T-cell (primary cell): ENCODE data around the gene P2RY12. TPM values are rescaled to one million over a fixed set of nuclear protein-coding genes. Genes with fewer than 3 reads are reported as not detected.

Experiments used
- ATAC-seq, 4 experiments: fragments of 200-7000 bp in 3 of 4; fragments of 150-1000 bp in 1 of 4; cut with Tn5 transposase; replicated peaks in 1 of 4; 1 replicate in 3 of 4; 2 replicates in 1 of 4; pipeline ENCODE4 v1.10.0; 2021; ENCODE audit warnings: moderate library complexity in 3 of 4, mild to moderate bottlenecking in 2 of 4, moderate number of reproducible peaks in 1 of 4
- CTCF ChIA-PET, 2 donors: fragments of 300-600 bp; sonication (Branson Sonifier 250); formaldehyde crosslinking; loops; one replicate each; lab custom pipeline; 2022; ENCODE audit warnings: antibody characterized with exemption in 2 of 2; lab: Charles Lee
- POLR2A ChIA-PET, 2 donors: fragments of 300-600 bp; sonication (Branson Sonifier 250); formaldehyde crosslinking; loops; one replicate each; lab custom pipeline; 2022; ENCODE audit warnings: antibody characterized with exemption in 2 of 2; lab: Charles Lee
- DNase-seq, 35 experiments: peaks; one replicate each; pipeline versions ENCODE4 v3.0.0 to v3.0.0-alpha.2; 2013 to 2023
- H3K27ac ChIP-seq: one replicate; pipeline ENCODE4 v1.5.1; 2013; ENCODE audit warnings: low read length
- H3K27me3 ChIP-seq, 2 experiments: replicated peaks in 1 of 2; 1 replicate in 1 of 2; 2 replicates in 1 of 2; pipeline versions ENCODE4 v1.6.1 to v1.7.0; 2013; ENCODE audit warnings: low read length in 1 of 2, mixed read lengths in 1 of 2; ENCODE audit not compliant: control insufficient read depth in 2 of 2, insufficient read depth in 2 of 2; ENCODE audit errors: extremely low read depth in 1 of 2
- H3K36me3 ChIP-seq, 2 donors: 1 replicate in 1 of 2; 2 replicates in 1 of 2; pipeline versions ENCODE4 v1.6.1 to v1.7.0; 2013; ENCODE audit warnings: low read length in 1 of 2; ENCODE audit not compliant: control insufficient read depth in 2 of 2, insufficient read depth in 1 of 2; ENCODE audit errors: extremely low read depth in 1 of 2
- H3K4me1 ChIP-seq, 2 experiments: 1 replicate in 1 of 2; 2 replicates in 1 of 2; pipeline versions ENCODE4 v1.6.1 to v1.7.0; 2013; ENCODE audit warnings: low read length in 2 of 2, mixed read lengths in 1 of 2; ENCODE audit not compliant: insufficient read depth in 2 of 2, control insufficient read depth in 1 of 2; ENCODE audit errors: extremely low read depth in 1 of 2
- H3K4me3 ChIP-seq, 2 donors: 1 replicate in 1 of 2; 2 replicates in 1 of 2; pipeline versions ENCODE4 v1.5.1 to v1.7.0; 2013; ENCODE audit warnings: mild to moderate bottlenecking in 2 of 2, low read length in 1 of 2, moderate library complexity in 1 of 2; ENCODE audit not compliant: control insufficient read depth in 1 of 2; ENCODE audit errors: extremely low read depth in 1 of 2
- H3K9me3 ChIP-seq: 2 replicates; pipeline ENCODE4 v1.7.0; 2013
- H3K27ac Mint-ChIP-seq, 2 donors: one replicate each; pipeline ENCODE4 v1.8.0; 2020 to 2021; ENCODE audit warnings: mild to moderate bottlenecking in 2 of 2, mixed read lengths in 2 of 2
- H3K27me3 Mint-ChIP-seq, 2 donors: one replicate each; pipeline ENCODE4 v1.8.0; 2021 to 2022; ENCODE audit warnings: mixed read lengths in 2 of 2
- H3K36me3 Mint-ChIP-seq: one replicate; pipeline ENCODE4 v1.8.0; 2021; ENCODE audit warnings: mixed read lengths
- H3K4me1 Mint-ChIP-seq, 3 donors: one replicate each; pipeline ENCODE4 v1.8.0; 2020 to 2022; ENCODE audit warnings: mixed read lengths in 3 of 3, mild to moderate bottlenecking in 1 of 3
- H3K4me3 Mint-ChIP-seq, 3 donors: one replicate each; pipeline ENCODE4 v1.8.0; 2020 to 2022; ENCODE audit warnings: mild to moderate bottlenecking in 3 of 3, mixed read lengths in 3 of 3, moderate library complexity in 3 of 3
- H3K9me3 Mint-ChIP-seq, 3 donors: one replicate each; pipeline ENCODE4 v1.8.0; 2020 to 2022; ENCODE audit warnings: mixed read lengths in 3 of 3
- WGBS: methylation state at CpG from one replicate; pipeline ENCODE4 v1.1.5; 2013; ENCODE audit warnings: missing lambda C conversion rate; ENCODE audit not compliant: insufficient coverage; 5-methylcytosine and 5-hydroxymethylcytosine counted together
- total RNA-seq, 35 experiments: library from RNA in 6 of 35; stranded (reverse) in 6 of 35; fragments of 120-200 nt in 1 of 35; gene quantifications; one replicate each; pipeline versions ENCODE4 v1.2.1 to v1.2.4 and lab custom pipeline; 2013 to 2026

Gene P2RY12
- total RNA-seq, 5 donors from 2014 or later (not counting 1 experiment from before 2014, with no cell fraction given): 0.51 TPM; not detected in 4

DNA sequence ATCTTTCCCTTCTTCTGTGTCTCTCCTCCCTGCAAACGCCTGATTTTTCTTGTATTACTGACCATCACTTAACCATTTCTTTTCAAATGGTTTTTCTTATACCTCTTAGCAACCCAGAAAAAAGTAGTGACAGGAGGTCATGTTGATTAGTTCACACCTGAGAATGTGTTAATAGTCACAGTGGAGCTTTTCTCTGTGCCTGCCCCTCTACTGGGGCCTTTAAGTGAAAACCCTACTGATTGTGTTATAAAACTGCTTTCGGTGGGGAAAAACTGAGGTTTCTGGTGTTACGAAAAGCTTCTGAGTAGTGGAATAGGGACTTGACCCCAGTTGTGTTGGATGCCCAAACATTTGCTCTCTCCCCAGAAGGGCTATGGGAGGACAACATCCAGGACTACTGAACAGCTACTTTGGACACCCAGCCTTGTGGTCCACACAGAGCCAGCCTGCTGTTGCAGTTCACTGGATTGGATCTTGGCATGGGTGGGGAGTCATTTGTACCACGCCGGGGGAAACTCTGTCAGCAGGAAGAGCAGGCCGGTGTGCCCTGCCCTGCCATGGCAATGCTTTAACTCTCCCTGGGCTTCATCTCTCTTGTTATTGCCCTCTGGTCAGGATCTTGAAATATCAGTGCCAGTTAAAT, 78.3 kb downstream of the P2RY12 start:
- H3K27me3 ChIP-seq: no peaks in the 10 kb centered on the region
- CTCF ChIA-PET: no interaction called here
- no peaks in the 10 kb centered on the region for H3K9me3 ChIP-seq
- H3K27ac Mint-ChIP-seq: no peak overlapping the region
- DNase-seq (no peak), ATAC-seq (no peak)
- no peak overlapping the region for H3K4me3 Mint-ChIP-seq
- H3K27me3 Mint-ChIP-seq: peaks cover 11 to 12% of the 10 kb centered on the region in 2 donors
- no peaks in the 10 kb centered on the region for H3K36me3 ChIP-seq
- 100% methylated on average over 3 of the region's 6 CpGs for WGBS
- no peaks in the 10 kb centered on the region for H3K36me3 Mint-ChIP-seq
- no peak overlapping the region for H3K4me3 ChIP-seq
- peaks cover 0 to 16% (median 8%) of the 10 kb centered on the region in 3 donors for H3K4me1 Mint-ChIP-seq
- no peaks in the 10 kb centered on the region for H3K9me3 Mint-ChIP-seq
- no peak overlapping the region for H3K27ac ChIP-seq
- H3K4me1 ChIP-seq: no peaks in the 10 kb centered on the region
- POLR2A ChIA-PET: no interaction called here

DNA sequence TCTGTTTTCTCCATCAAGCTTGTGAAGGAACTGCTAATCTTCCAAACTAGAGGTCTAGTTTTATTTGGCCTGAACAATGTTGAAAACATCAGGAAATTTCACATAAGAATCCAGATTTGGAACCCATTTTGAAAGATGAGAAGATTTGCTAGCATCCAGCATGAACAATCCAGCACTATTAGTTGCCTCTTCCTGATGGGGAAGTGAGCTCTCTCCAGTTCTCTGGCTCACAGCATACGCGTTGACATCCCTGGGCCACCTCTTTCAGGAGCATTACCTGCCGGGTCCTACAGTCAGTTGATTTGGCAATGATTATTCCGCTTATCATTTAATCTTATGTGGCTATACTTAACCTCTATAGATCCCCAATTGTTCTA, 78.8 kb downstream of the P2RY12 start:
- H3K4me3 Mint-ChIP-seq: no peak overlapping the region
- no peaks in the 10 kb centered on the region for H3K36me3 Mint-ChIP-seq
- peaks cover 11 to 14% of the 10 kb centered on the region in 2 donors for H3K27me3 Mint-ChIP-seq
- CTCF ChIA-PET: no interaction called here
- Histone ChIP-seq H3K27me3 (no peaks in the 10 kb centered on the region), H3K27ac (no peak overlapping the region), H3K36me3 (no peaks in the 10 kb centered on the region), H3K4me3 (no peak overlapping the region), H3K4me1 (no peaks in the 10 kb centered on the region), H3K9me3 (no peaks in the 10 kb centered on the region)
- no peak for ATAC-seq
- H3K9me3 Mint-ChIP-seq: no peaks in the 10 kb centered on the region
- DNase-seq: no peak
- POLR2A ChIA-PET: no interaction called here
- no peak overlapping the region for H3K27ac Mint-ChIP-seq
- WGBS: no CpG with 5 or more reads among the region's 4 CpGs
- peaks cover 0 to 16% (median 8%) of the 10 kb centered on the region in 3 donors for H3K4me1 Mint-ChIP-seq

DNA sequence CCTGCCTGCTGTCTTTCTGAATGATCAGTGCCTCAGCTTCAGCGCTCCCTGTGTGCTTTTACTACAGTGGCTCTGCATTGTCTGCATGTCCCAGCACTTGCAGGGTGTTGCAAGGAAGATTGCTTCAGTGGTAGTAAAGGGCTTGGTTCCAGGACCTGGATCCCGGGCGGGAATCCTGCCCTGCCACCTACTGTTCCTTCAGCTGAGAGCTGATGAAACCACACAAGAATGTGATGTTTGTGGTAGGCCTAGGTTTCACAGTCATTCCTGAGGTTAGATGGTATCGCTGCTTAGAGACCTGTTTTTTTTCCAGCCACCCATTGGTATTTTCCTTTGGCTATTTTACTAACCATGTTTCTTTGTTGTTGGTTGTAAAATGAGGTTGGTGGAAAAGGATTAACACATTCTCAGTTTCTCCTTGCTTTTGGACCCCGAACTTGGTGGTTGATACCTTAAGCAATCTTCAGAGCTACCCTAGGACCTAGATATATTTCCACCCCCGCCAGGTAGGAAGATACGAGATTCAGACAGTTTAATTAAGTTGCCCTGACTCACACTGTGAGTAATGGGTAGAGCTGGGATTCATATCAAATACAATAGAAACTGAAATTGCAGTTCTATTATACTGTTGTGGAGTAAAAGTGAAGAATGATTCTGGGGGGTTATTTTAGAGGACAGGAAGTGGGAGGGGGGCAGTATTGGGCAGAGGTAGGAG, 79.3 kb downstream of the P2RY12 start:
- Mint-ChIP-seq H3K4me1 (peaks cover 0 to 16% (median 8%) of the 10 kb centered on the region in 3 donors), H3K27me3 (peaks cover 11 to 17% of the 10 kb centered on the region in 2 donors), H3K9me3 (no peaks in the 10 kb centered on the region), H3K4me3 (no peak overlapping the region), H3K27ac (no peak overlapping the region), H3K36me3 (no peaks in the 10 kb centered on the region)
- no peak overlapping the region for H3K4me3 ChIP-seq
- WGBS: 100% methylated on average over 1 of the region's 7 CpGs
- ATAC-seq: peak in 1 of 4 experiments; percentile 31
- CTCF ChIA-PET: interaction anchor here in 1 of 2 donors (0.8 kb wide), 1 partner anchor 14 kb away, joined by 3 read pairs; no protein-coding TSS in a partner anchor
- no peaks in the 10 kb centered on the region for H3K27me3 ChIP-seq
- no peaks in the 10 kb centered on the region for H3K36me3 ChIP-seq
- POLR2A ChIA-PET: interaction anchor here in 1 of 2 donors (0.6 kb wide), 1 partner anchor 37 kb away, joined by 3 read pairs; no protein-coding TSS in a partner anchor
- no peaks in the 10 kb centered on the region for H3K9me3 ChIP-seq
- no peak overlapping the region for H3K27ac ChIP-seq
- H3K4me1 ChIP-seq: no peaks in the 10 kb centered on the region
- no peak for DNase-seq

DNA sequence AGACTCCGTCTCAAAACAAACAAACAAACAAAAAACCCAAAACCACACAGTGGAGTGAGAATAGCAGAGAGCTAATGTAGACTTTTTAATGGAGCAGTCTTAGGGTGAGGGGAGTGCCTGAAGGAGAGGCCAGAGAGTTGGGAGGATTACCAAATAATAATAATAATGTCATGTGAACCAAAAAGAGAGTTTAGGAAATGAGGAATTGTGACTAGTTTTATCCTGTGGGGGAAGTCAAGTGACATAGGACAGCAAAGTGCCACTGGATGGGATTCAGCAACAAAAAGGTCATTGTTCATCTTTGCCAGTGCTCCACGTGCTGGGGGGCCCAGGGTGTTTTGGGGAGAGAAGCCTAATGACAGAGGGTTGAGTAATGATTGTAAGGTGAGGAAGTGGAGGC, 80.8 kb downstream of the P2RY12 start:
- no peak for DNase-seq
- H3K27ac Mint-ChIP-seq: no peak overlapping the region
- no peaks in the 10 kb centered on the region for H3K9me3 Mint-ChIP-seq
- ATAC-seq: no peak
- Histone ChIP-seq H3K4me3 (no peak overlapping the region), H3K9me3 (no peaks in the 10 kb centered on the region), H3K27ac (no peak overlapping the region), H3K4me1 (no peaks in the 10 kb centered on the region), H3K27me3 (no peaks in the 10 kb centered on the region), H3K36me3 (no peaks in the 10 kb centered on the region)
- H3K36me3 Mint-ChIP-seq: no peaks in the 10 kb centered on the region
- H3K4me1 Mint-ChIP-seq: peaks cover 0 to 16% (median 8%) of the 10 kb centered on the region in 3 donors
- 71% methylated on average over 1 of the region's 2 CpGs for WGBS
- H3K4me3 Mint-ChIP-seq: no peak overlapping the region
- H3K27me3 Mint-ChIP-seq: peaks cover 14 to 21% of the 10 kb centered on the region in 2 donors
- ChIA-PET POLR2A (no interaction called here), CTCF (no interaction called here)

DNA sequence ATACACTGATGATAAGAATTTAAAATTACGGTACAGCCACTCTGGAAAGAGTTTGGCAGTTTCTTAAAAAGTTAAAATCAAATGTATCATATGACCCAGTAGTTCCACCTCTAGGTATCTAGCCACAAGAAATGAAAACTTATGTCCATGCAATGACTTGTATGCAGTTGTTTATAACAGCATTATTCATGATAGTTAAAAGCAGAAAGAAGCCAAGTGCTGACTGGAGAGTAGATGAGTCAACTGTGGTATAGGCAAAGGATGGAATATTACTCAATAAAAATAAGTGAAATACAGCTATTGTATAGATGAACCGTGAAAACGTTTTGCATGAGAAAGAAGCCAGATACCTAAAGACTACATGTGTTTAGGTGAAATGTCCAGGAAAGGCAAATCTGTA, 82.8 kb downstream of the P2RY12 start:
- H3K27ac ChIP-seq: no peak overlapping the region
- Mint-ChIP-seq H3K36me3 (no peaks in the 10 kb centered on the region), H3K27ac (no peak overlapping the region), H3K4me1 (peaks cover 0 to 16% (median 8%) of the 10 kb centered on the region in 3 donors), H3K27me3 (peaks cover 18 to 21% of the 10 kb centered on the region in 2 donors), H3K4me3 (no peak overlapping the region), H3K9me3 (no peaks in the 10 kb centered on the region)
- whole genome bisulfite sequencing: no CpG with 5 or more reads among the region's 3 CpGs
- no peak for ATAC-seq
- no peaks in the 10 kb centered on the region for H3K36me3 ChIP-seq
- H3K27me3 ChIP-seq: no peaks in the 10 kb centered on the region
- ChIA-PET POLR2A (interaction anchor here in 1 of 2 donors (0.6 kb wide), 1 partner anchor 168 kb away, joined by 6 read pairs; no protein-coding TSS in a partner anchor), CTCF (no interaction called here)
- H3K4me1 ChIP-seq: no peaks in the 10 kb centered on the region
- DNase-seq: no peak
- no peak overlapping the region for H3K4me3 ChIP-seq
- no peaks in the 10 kb centered on the region for H3K9me3 ChIP-seq

DNA sequence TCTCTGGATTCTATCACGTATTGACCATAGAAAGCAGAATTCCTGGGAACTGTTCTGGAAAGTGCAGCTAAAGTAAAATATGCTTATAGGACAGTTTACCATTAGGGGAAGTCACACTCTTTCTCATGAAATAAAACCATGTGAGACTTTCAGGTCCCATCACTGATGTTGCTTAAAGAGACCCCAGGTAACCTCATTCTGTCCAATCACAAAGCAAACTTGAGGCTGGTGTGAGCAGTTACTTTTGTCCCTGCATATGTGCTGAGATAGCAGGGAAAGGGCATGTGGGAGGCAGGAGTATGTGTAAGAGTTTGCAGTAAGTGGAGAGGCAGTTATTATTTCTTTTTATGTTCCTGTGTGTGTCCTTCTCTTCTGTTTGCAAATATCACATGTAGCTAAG, 84.0 kb downstream of the P2RY12 start:
- CTCF ChIA-PET: no interaction called here
- H3K4me1 ChIP-seq: no peaks in the 10 kb centered on the region
- H3K4me3 ChIP-seq: no peak overlapping the region
- ATAC-seq (no peak), DNase-seq (no peak)
- H3K36me3 Mint-ChIP-seq: no peaks in the 10 kb centered on the region
- no peak overlapping the region for H3K4me3 Mint-ChIP-seq
- H3K9me3 ChIP-seq: no peaks in the 10 kb centered on the region
- H3K36me3 ChIP-seq: no peaks in the 10 kb centered on the region
- WGBS: no CpG with 5 or more reads among the region's 1 CpG
- no peak overlapping the region for H3K27ac ChIP-seq
- no peaks in the 10 kb centered on the region for H3K27me3 ChIP-seq
- peaks cover 18 to 21% of the 10 kb centered on the region in 2 donors for H3K27me3 Mint-ChIP-seq
- H3K9me3 Mint-ChIP-seq: no peaks in the 10 kb centered on the region
- POLR2A ChIA-PET: no interaction called here
- peaks cover 0 to 8% (median 7%) of the 10 kb centered on the region in 3 donors for H3K4me1 Mint-ChIP-seq
- no peak overlapping the region for H3K27ac Mint-ChIP-seq
